Measurements from ENCODE around the gene STK32C. TPM values are rescaled to one million over a fixed set of nuclear protein-coding genes. Genes with fewer than 3 reads are reported as not detected.
"Not testable (repeated sequence)": the region's sequence is repeated elsewhere in the genome, so short reads cannot be mapped to it uniquely, and the experiment has no call there.

The STK32C gene
- total RNA-seq, 2 donors from 2014 or later, result 0.78 to 4.0 TPM

GRCh38 chr10:132163278-132163765, 144.4 kb downstream of the STK32C start:
- WGBS, 2 donors, result 20 to 27% methylated on average over 12 to 16 of the region's 16 CpGs

GRCh38 chr10:132162590-132163277, 145.0 kb downstream of the STK32C start:
- ATAC-seq, result peak; percentile 25
- H3K36me3 ChIP-seq (replicated peaks in 1 of 2; ENCODE audit: insufficient read depth in 1 of 2, low read depth in 2 of 2), result no peaks in the 10 kb centered on the region
- intact Hi-C loops (cut with DNase I), result no loop called here
- H3K4me3 ChIP-seq, result no peak overlapping the region
- TF ChIP-seq CTCF (IDR thresholded peaks at IDR 0.05) (no peak), POLR2A (IDR thresholded peaks at IDR 0.05) (no peak)
- peaks cover 17% of the 10 kb centered on the region for H3K4me1 ChIP-seq
- no peaks in the 10 kb centered on the region for H3K9me3 ChIP-seq
- DNase-seq, result no peak
- H3K27ac ChIP-seq, result no peak overlapping the region
- WGBS, 2 donors, result 32 to 37% methylated on average over 6 to 9 of the region's 10 CpGs
- H3K27me3 ChIP-seq, result no peaks in the 10 kb centered on the region

More at GRCh38 chr10:132163278-132163765, 144.4 kb downstream of the STK32C start:
- H3K27ac ChIP-seq, result no peak overlapping the region
- intact Hi-C loops (cut with DNase I), result no loop called here
- peaks cover 17% of the 10 kb centered on the region for H3K4me1 ChIP-seq
- peak in 3 of 4 donors; percentile 46 to 64 (median 60) for DNase-seq
- H3K27me3 ChIP-seq, result no peaks in the 10 kb centered on the region
- no peaks in the 10 kb centered on the region for H3K36me3 ChIP-seq (replicated peaks in 1 of 2; ENCODE audit: insufficient read depth in 1 of 2, low read depth in 2 of 2)
- ATAC-seq, result peak; percentile 61
- TF ChIP-seq CTCF (IDR thresholded peaks at IDR 0.05) (peak in 4 of 7 experiments; percentile 10 to 49 (median 28)), POLR2A (IDR thresholded peaks at IDR 0.05) (no peak)
- H3K4me3 ChIP-seq, result no peak overlapping the region
- no peaks in the 10 kb centered on the region for H3K9me3 ChIP-seq

GRCh38 chr10:132162021-132162531, 145.7 kb downstream of the STK32C start:
- Histone ChIP-seq H3K27me3 (no peaks in the 10 kb centered on the region), H3K4me1 (peaks cover 17% of the 10 kb centered on the region), H3K36me3 (replicated peaks in 1 of 2; ENCODE audit: insufficient read depth in 1 of 2, low read depth in 2 of 2) (no peaks in the 10 kb centered on the region), H3K27ac (no peak overlapping the region), H3K9me3 (no peaks in the 10 kb centered on the region), H3K4me3 (no peak overlapping the region)
- intact Hi-C loops (cut with DNase I), result no loop called here
- ATAC-seq (no peak), DNase-seq (no peak)
- TF ChIP-seq CTCF (IDR thresholded peaks at IDR 0.05) (no peak), POLR2A (IDR thresholded peaks at IDR 0.05) (no peak)
- 51% methylated on average over 4 to 9 of the region's 12 CpGs for WGBS, 2 donors

GRCh38 chr10:132160834-132161622, 146.7 kb downstream of the STK32C start:
- H3K36me3 ChIP-seq (replicated peaks in 1 of 2; ENCODE audit: insufficient read depth in 1 of 2, low read depth in 2 of 2); H3K27ac ChIP-seq; intact Hi-C loops (cut with DNase I); H3K9me3 ChIP-seq; DNase-seq; H3K4me3 ChIP-seq; ATAC-seq; H3K27me3 ChIP-seq: not testable (repeated sequence)
- peaks cover 17% of the 10 kb centered on the region for H3K4me1 ChIP-seq
- 27% methylated on average over 1 of the region's 4 CpGs; no CpG with 5 or more reads in 1 of the 2 donors for WGBS, 2 donors

GRCh38 chr10:132160231-132160630, 147.5 kb downstream of the STK32C start:
- intact Hi-C loops (cut with DNase I); H3K9me3 ChIP-seq; H3K27ac ChIP-seq; DNase-seq; H3K27me3 ChIP-seq; H3K4me3 ChIP-seq; H3K36me3 ChIP-seq (replicated peaks in 1 of 2; ENCODE audit: insufficient read depth in 1 of 2, low read depth in 2 of 2); ATAC-seq: not testable (repeated sequence)
- H3K4me1 ChIP-seq, result peaks cover 17% of the 10 kb centered on the region

GRCh38 chr10:132159302-132160230, 148.2 kb downstream of the STK32C start:
- intact Hi-C loops (cut with DNase I); H3K27ac ChIP-seq; DNase-seq; H3K36me3 ChIP-seq (replicated peaks in 1 of 2; ENCODE audit: insufficient read depth in 1 of 2, low read depth in 2 of 2); H3K9me3 ChIP-seq; H3K4me3 ChIP-seq; H3K27me3 ChIP-seq; ATAC-seq: not testable (repeated sequence)
- peaks cover 17% of the 10 kb centered on the region for H3K4me1 ChIP-seq
- 59 to 80% methylated on average over 1 to 4 of the region's 7 CpGs for WGBS, 2 donors

Measured in body of pancreas (tissue), 4 donors.